Osteoblast (primary cell): Measurements from ENCODE around the gene VANGL2. TPM values are rescaled to one million over a fixed set of nuclear protein-coding genes. Genes with fewer than 3 reads are reported as not detected.
A peak's percentile ranks its signal among the peaks of the same experiment; 100 is the strongest.

Source experiments
- DNase-seq: peaks from one replicate; pipeline ENCODE4 v3.0.0; 2011; ENCODE audit warnings: low spot score, mixed read lengths; ENCODE audit not compliant: insufficient read length; ENCODE audit errors: missing footprints
- H2AFZ ChIP-seq: 2 replicates; pipeline ENCODE4 v1.6.0; 2011; ENCODE audit warnings: mild to moderate bottlenecking, low read length
- H3K27ac ChIP-seq: 2 replicates; pipeline ENCODE4 v1.5.1; 2011; ENCODE audit warnings: mild to moderate bottlenecking, low read depth, low read length, moderate library complexity
- H3K27me3 ChIP-seq: 2 replicates; pipeline ENCODE4 v1.6.0; 2012; ENCODE audit warnings: mild to moderate bottlenecking, control low read depth, inconsistent platforms, low read length, moderate library complexity; ENCODE audit not compliant: insufficient read depth
- H3K36me3 ChIP-seq: 2 replicates; pipeline ENCODE4 v1.5.1; 2011; ENCODE audit warnings: mild to moderate bottlenecking, low read length, control low read depth, moderate library complexity; ENCODE audit not compliant: insufficient read depth
- H3K4me1 ChIP-seq: 2 replicates; pipeline ENCODE4 v1.5.1; 2011; ENCODE audit warnings: mild to moderate bottlenecking, low read length, control low read depth, moderate library complexity; ENCODE audit not compliant: insufficient read depth
- H3K4me2 ChIP-seq: 2 replicates; pipeline ENCODE4 v1.6.0; 2011; ENCODE audit warnings: mild to moderate bottlenecking, low read length; ENCODE audit not compliant: insufficient read depth
- H3K4me3 ChIP-seq: fragments of 200-600 bp; sonication (generic); 3 replicates; pipeline ENCODE4 v1.5.1; 2012; ENCODE audit warnings: mild to moderate bottlenecking, low read length, inconsistent platforms; ENCODE audit not compliant: insufficient read depth
- H3K79me2 ChIP-seq: 2 replicates; pipeline ENCODE4 v1.6.0; 2012; ENCODE audit warnings: mild to moderate bottlenecking, low read length, control low read depth, inconsistent platforms; ENCODE audit not compliant: insufficient read depth
- H3K9me3 ChIP-seq: 2 replicates; pipeline ENCODE4 v1.5.1; 2011; ENCODE audit warnings: low read depth, low read length, control low read depth
- H4K20me1 ChIP-seq: 2 replicates; pipeline ENCODE4 v1.6.0; 2012; ENCODE audit warnings: mild to moderate bottlenecking, low read length, control low read depth; ENCODE audit not compliant: insufficient read depth
- total RNA-seq: library from RNA; depleted of rRNA; stranded (reverse); fragments of >200 nt; gene quantifications from 2 replicates; pipeline ENCODE4 v1.2.3, GENCODE V29; 2012
- TF ChIP-seq, protein P1 (sequence below): IDR thresholded peaks from 2 replicates; pipeline ENCODE4 v1.5.1; 2011; ENCODE audit warnings: mild to moderate bottlenecking, low read depth, low read length, moderate library complexity; ENCODE audit errors: extremely low read depth

Gene VANGL2
- total RNA-seq, 1 donor = not detected

- TF ChIP-seq, protein P1, sequence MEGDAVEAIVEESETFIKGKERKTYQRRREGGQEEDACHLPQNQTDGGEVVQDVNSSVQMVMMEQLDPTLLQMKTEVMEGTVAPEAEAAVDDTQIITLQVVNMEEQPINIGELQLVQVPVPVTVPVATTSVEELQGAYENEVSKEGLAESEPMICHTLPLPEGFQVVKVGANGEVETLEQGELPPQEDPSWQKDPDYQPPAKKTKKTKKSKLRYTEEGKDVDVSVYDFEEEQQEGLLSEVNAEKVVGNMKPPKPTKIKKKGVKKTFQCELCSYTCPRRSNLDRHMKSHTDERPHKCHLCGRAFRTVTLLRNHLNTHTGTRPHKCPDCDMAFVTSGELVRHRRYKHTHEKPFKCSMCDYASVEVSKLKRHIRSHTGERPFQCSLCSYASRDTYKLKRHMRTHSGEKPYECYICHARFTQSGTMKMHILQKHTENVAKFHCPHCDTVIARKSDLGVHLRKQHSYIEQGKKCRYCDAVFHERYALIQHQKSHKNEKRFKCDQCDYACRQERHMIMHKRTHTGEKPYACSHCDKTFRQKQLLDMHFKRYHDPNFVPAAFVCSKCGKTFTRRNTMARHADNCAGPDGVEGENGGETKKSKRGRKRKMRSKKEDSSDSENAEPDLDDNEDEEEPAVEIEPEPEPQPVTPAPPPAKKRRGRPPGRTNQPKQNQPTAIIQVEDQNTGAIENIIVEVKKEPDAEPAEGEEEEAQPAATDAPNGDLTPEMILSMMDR = no peak
- DNase-seq = no peak
These were observed 8.5 kb downstream of the VANGL2 start for GRCh38 chr1:160408864-160409263.

GRCh38 chr1:160409486-160409885 lies 9.1 kb downstream of the VANGL2 start:
- Histone ChIP-seq H3K4me1 (no peaks in the 10 kb centered on the region), H3K4me3 (no peak overlapping the region), H4K20me1 (no peaks in the 10 kb centered on the region), H3K36me3 (no peaks in the 10 kb centered on the region), H2AFZ (no peak overlapping the region), H3K79me2 (no peaks in the 10 kb centered on the region), H3K27me3 (peaks cover 11% of the 10 kb centered on the region), H3K4me2 (no peak overlapping the region), H3K27ac (no peak overlapping the region), H3K9me3 (no peaks in the 10 kb centered on the region)
- no peak for DNase-seq
- TF ChIP-seq, protein P1 = no peak

More at GRCh38 chr1:160408864-160409263, 8.5 kb downstream of the VANGL2 start:
- Histone ChIP-seq H2AFZ (no peak overlapping the region), H3K27ac (no peak overlapping the region), H3K36me3 (no peaks in the 10 kb centered on the region), H4K20me1 (no peaks in the 10 kb centered on the region), H3K4me2 (no peak overlapping the region), H3K79me2 (no peaks in the 10 kb centered on the region), H3K4me1 (no peaks in the 10 kb centered on the region), H3K27me3 (peaks cover 16% of the 10 kb centered on the region), H3K9me3 (no peaks in the 10 kb centered on the region), H3K4me3 (no peak overlapping the region)

- no peaks in the 10 kb centered on the region for H3K9me3 ChIP-seq
- no peak overlapping the region for H3K4me2 ChIP-seq
- no peak overlapping the region for H2AFZ ChIP-seq
- H3K4me1 ChIP-seq = no peaks in the 10 kb centered on the region
- H3K27me3 ChIP-seq = peaks cover 9% of the 10 kb centered on the region
- no peaks in the 10 kb centered on the region for H4K20me1 ChIP-seq
- no peaks in the 10 kb centered on the region for H3K79me2 ChIP-seq
- H3K27ac ChIP-seq = no peak overlapping the region
- H3K4me3 ChIP-seq = no peak overlapping the region
- DNase-seq = peak; percentile 87
- H3K36me3 ChIP-seq = no peaks in the 10 kb centered on the region
- TF ChIP-seq, protein P1 = no peak
These were observed 10.1 kb downstream of the VANGL2 start for GRCh38 chr1:160410406-160411005.

DNA sequence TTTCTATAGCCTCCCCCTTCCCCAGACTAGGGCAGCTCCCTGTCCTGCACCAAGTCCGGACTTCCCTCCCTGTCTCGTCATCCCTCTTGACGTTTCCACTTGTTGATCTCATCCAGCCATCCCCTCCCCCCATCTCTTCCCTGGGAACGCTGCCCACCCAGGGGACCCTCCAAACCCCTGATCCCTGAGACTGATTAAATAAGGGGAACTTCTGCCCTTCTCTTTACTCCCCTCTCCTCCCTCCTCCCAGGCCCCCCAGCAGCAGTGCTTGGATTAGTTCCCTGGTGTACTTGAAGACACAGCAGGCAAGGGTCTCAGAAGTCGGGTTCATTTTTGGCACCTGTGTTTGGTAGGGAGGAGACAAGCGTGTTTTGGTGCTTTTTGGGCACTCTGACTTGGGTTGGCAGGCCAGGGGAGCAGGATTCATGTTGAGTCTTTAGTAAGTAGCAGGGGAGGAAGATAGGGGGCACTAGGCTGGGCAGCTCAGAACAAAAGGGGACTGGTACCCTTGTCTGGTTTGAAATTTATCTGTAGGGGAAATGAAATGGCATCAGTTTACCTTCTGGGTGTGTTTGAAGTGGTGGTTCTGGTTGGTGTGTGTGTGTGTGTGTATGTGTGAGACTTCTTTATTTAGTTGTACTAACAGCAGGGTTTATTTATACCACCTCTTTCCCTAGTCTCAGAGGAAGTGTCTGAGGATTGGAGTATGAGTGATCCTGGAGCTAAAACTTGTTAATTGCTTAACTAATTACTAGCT lies 11.1 kb downstream of the VANGL2 start:
- no peaks in the 10 kb centered on the region for H3K4me1 ChIP-seq
- no peak overlapping the region for H3K4me2 ChIP-seq
- no peak overlapping the region for H2AFZ ChIP-seq
- DNase-seq = no peak
- no peaks in the 10 kb centered on the region for H3K79me2 ChIP-seq
- TF ChIP-seq, protein P1 = no peak
- H3K27ac ChIP-seq = no peak overlapping the region
- no peaks in the 10 kb centered on the region for H3K36me3 ChIP-seq
- no peaks in the 10 kb centered on the region for H4K20me1 ChIP-seq
- H3K4me3 ChIP-seq = no peak overlapping the region
- H3K9me3 ChIP-seq = no peaks in the 10 kb centered on the region
- H3K27me3 ChIP-seq = peaks cover 9% of the 10 kb centered on the region
